Progenitor cell of endocrine pancreas (in vitro differentiated cells): ENCODE results near the gene MCM9. TPM values are rescaled to one million over a fixed set of nuclear protein-coding genes. Genes with fewer than 3 reads are reported as not detected.

Source experiments
- DNase-seq: peaks from one replicate; pipeline ENCODE4 v3.0.0; 2021; ENCODE audit warnings: low spot score; ENCODE audit not compliant: unreplicated experiment
- H3K27ac Mint-ChIP-seq: 2 replicates; pipeline ENCODE4 v1.8.0; 2021; ENCODE audit warnings: mild to moderate bottlenecking, moderate library complexity, mixed read lengths
- H3K27me3 Mint-ChIP-seq: 2 replicates; pipeline ENCODE4 v1.8.0; 2021; ENCODE audit warnings: mixed read lengths
- H3K36me3 Mint-ChIP-seq: 2 replicates; pipeline ENCODE4 v1.8.0; 2022; ENCODE audit warnings: mixed read lengths; ENCODE audit not compliant: insufficient read depth
- H3K4me1 Mint-ChIP-seq: 2 replicates; pipeline ENCODE4 v1.8.0; 2021; ENCODE audit warnings: low read depth, mixed read lengths
- H3K4me3 Mint-ChIP-seq: 2 replicates; pipeline ENCODE4 v1.8.0; 2021; ENCODE audit warnings: low read depth, mild to moderate bottlenecking, moderate library complexity, mixed read lengths
- H3K9me3 Mint-ChIP-seq: 2 replicates; pipeline ENCODE4 v1.8.0; 2021; ENCODE audit warnings: low read depth, mixed read lengths
- total RNA-seq: library from RNA; stranded (reverse); gene quantifications from 2 replicates; pipeline ENCODE4 v1.2.1, GENCODE V29; 2021
- TF ChIP-seq, protein P1 (sequence below): fragments of 200-600 bp; sonication (generic); IDR thresholded peaks from one replicate; pipeline ENCODE4 v1.5.0; 2021; ENCODE audit warnings: antibody characterized with exemption, mild to moderate bottlenecking; ENCODE audit not compliant: unreplicated experiment

The MCM9 gene
- total RNA-seq, 1 donor from 2014 or later, result 24.7 TPM

- Mint-ChIP-seq H3K4me3 (no peak overlapping the region), H3K4me1 (peaks cover 5% of the 10 kb centered on the region), H3K9me3 (no peaks in the 10 kb centered on the region), H3K27ac (no peak overlapping the region), H3K36me3 (no peaks in the 10 kb centered on the region), H3K27me3 (no peaks in the 10 kb centered on the region)
- DNase-seq, result no peak
- TF ChIP-seq, protein P1, sequence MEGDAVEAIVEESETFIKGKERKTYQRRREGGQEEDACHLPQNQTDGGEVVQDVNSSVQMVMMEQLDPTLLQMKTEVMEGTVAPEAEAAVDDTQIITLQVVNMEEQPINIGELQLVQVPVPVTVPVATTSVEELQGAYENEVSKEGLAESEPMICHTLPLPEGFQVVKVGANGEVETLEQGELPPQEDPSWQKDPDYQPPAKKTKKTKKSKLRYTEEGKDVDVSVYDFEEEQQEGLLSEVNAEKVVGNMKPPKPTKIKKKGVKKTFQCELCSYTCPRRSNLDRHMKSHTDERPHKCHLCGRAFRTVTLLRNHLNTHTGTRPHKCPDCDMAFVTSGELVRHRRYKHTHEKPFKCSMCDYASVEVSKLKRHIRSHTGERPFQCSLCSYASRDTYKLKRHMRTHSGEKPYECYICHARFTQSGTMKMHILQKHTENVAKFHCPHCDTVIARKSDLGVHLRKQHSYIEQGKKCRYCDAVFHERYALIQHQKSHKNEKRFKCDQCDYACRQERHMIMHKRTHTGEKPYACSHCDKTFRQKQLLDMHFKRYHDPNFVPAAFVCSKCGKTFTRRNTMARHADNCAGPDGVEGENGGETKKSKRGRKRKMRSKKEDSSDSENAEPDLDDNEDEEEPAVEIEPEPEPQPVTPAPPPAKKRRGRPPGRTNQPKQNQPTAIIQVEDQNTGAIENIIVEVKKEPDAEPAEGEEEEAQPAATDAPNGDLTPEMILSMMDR, result no peak
Observed at GRCh38 chr6:118774581-118774980, 160.4 kb downstream of the MCM9 start.

- Mint-ChIP-seq H3K36me3 (no peaks in the 10 kb centered on the region), H3K4me3 (no peak overlapping the region), H3K4me1 (peaks cover 10% of the 10 kb centered on the region), H3K9me3 (no peaks in the 10 kb centered on the region), H3K27ac (no peak overlapping the region), H3K27me3 (no peaks in the 10 kb centered on the region)
- TF ChIP-seq, protein P1, result no peak
- no peak for DNase-seq
Observed at GRCh38 chr6:118772886-118773285, 162.1 kb downstream of the MCM9 start.

DNA sequence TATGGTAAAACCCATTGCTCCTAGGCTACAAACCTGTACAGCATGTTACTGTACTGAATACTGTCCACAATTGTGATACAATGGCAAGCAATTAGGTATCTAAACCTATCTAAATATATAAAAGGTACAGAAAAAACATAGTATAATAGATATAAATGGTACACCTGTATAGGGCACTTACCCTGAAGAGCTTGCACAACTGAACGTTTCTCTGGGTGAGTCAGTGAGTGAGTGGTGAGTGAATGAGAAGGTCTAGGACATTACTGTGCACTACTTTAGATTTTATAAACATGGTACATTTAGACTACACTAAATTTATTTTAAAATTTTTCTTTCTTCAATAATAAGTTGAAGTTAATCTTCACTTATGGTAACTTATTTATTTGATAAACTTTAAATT, 163.7 kb downstream of the MCM9 start:
- H3K27ac Mint-ChIP-seq, result no peak overlapping the region
- peaks cover 12% of the 10 kb centered on the region for H3K4me1 Mint-ChIP-seq
- TF ChIP-seq, protein P1, result no peak
- H3K36me3 Mint-ChIP-seq, result no peaks in the 10 kb centered on the region
- no peak overlapping the region for H3K4me3 Mint-ChIP-seq
- DNase-seq, result no peak
- H3K9me3 Mint-ChIP-seq, result no peaks in the 10 kb centered on the region
- H3K27me3 Mint-ChIP-seq, result no peaks in the 10 kb centered on the region

DNA sequence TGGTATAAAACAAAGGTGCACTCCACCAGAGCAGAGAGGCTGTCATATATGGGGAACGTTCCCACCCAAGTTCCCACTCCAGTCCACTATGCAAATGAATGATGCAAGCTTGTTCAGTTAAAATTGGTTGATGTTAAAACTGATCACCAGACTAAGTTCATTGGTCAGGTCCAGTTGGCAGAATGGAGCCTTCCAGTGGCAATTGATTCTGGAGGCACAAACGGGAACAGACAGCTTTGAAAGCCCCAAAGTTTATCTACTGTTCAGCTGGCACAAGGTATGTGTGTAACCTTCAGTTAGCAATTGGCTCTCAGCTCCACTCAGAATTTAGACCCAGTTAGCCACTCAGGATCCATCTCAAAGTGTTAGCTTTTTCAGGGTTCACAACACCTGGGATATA, 164.1 kb downstream of the MCM9 start:
- TF ChIP-seq, protein P1, result no peak
- peaks cover 12% of the 10 kb centered on the region for H3K4me1 Mint-ChIP-seq
- H3K27ac Mint-ChIP-seq, result no peak overlapping the region
- H3K36me3 Mint-ChIP-seq, result no peaks in the 10 kb centered on the region
- no peak overlapping the region for H3K4me3 Mint-ChIP-seq
- no peak for DNase-seq
- no peaks in the 10 kb centered on the region for H3K27me3 Mint-ChIP-seq
- H3K9me3 Mint-ChIP-seq, result no peaks in the 10 kb centered on the region

GRCh38 chr6:118770112-118770788, 164.7 kb downstream of the MCM9 start:
- H3K4me1 Mint-ChIP-seq, result peaks cover 12% of the 10 kb centered on the region
- H3K27me3 Mint-ChIP-seq, result no peaks in the 10 kb centered on the region
- H3K4me3 Mint-ChIP-seq, result no peak overlapping the region
- H3K9me3 Mint-ChIP-seq, result no peaks in the 10 kb centered on the region
- DNase-seq, result no peak
- no peak overlapping the region for H3K27ac Mint-ChIP-seq
- H3K36me3 Mint-ChIP-seq, result no peaks in the 10 kb centered on the region
- TF ChIP-seq, protein P1, result no peak
